Liver (tissue), 3 donors: Measurements from ENCODE around the gene PEX5.

Source experiments
- CTCF ChIP-seq: fragments of 150-350 bp; IDR thresholded peaks from 2 replicates; pipeline ENCODE4 v1.5.1; 2017; ENCODE audit warnings: improper control_type of control experiment, low read depth, low read length; ENCODE audit not compliant: missing input control
- GABPA ChIP-seq, 2 donors: IDR thresholded peaks in 1 of 2; conservative IDR thresholded peaks in 1 of 2; 2 replicates each; pipeline ENCODE4 v1.6.1; 2016; ENCODE audit warnings: antibody characterized with exemption in 2 of 2, mild to moderate bottlenecking in 1 of 2, moderate library complexity in 1 of 2
- RAD21 ChIP-seq, 2 donors: IDR thresholded peaks; 2 replicates each; pipeline ENCODE4 v1.6.1; 2016; ENCODE audit warnings: antibody characterized with exemption in 2 of 2, mild to moderate bottlenecking in 2 of 2
- SP1 ChIP-seq: IDR thresholded peaks from 2 replicates; pipeline ENCODE4 v1.6.1; 2018; ENCODE audit warnings: antibody characterized with exemption, mild to moderate bottlenecking
- TAF1 ChIP-seq: conservative IDR thresholded peaks from 2 replicates; pipeline ENCODE4 v1.6.1; 2016; ENCODE audit warnings: antibody characterized with exemption, mild to moderate bottlenecking
- donor health status: healthy.
- donor health status: healthy.

GRCh38 chr12:7241404-7242005, 52.0 kb downstream of the PEX5 start:
- TF ChIP-seq CTCF (no peak), GABPA (IDR thresholded peaks at IDR 0.05 in 1 of 2, conservative IDR thresholded peaks at IDR 0.05 in 1 of 2) (no peak), RAD21 (IDR thresholded peaks at IDR 0.05) (no peak), TAF1 (no peak), SP1 (no peak)
